Measurements from ENCODE around the gene IL17C. TPM values are rescaled to one million over a fixed set of nuclear protein-coding genes. Genes with fewer than 3 reads are reported as not detected.

IL17C gene
- total and polyA plus RNA-seq, 9 donors: not detected

DNA sequence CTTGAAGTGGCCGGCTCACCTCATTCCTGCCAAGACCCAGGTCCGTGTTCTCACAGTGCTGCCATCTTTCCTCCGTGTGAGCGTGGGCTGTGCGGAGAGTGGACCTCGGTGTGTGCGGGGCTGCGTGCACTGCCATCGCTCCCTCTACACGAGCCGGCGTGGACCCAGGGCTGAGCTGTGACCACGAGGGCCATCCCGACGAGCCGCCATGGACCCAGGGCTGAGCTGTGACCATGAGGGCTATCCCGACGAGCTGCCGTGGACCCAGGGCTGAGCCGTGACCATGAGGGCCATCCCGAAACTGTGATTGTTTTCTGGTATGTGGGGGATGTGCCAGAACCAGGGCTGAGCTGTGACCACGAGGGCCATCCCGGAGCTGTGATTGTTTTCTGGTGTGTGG is 33.4 kb downstream of the IL17C start:
- Histone ChIP-seq H3K4me3 (ENCODE audit: low read length) (no peak overlapping the region), H3K27me3 (ENCODE audit: control insufficient read depth, insufficient read depth, low read length) (no peaks in the 10 kb centered on the region), H3K36me3 (ENCODE audit: control insufficient read depth, insufficient read depth, low read length) (peaks cover 16% of the 10 kb centered on the region), H3K27ac (ENCODE audit: low read length) (no peak overlapping the region), H3K4me1 (ENCODE audit: control insufficient read depth, insufficient read depth, low read length) (peaks cover 46% of the 10 kb centered on the region), H3K9me3 (replicated peaks; ENCODE audit: control insufficient read depth, low read depth, low read length) (no peaks in the 10 kb centered on the region)
- WGBS (ENCODE audit: insufficient coverage): 89% methylated on average over 23 of the region's 23 CpGs
- DNase-seq: no peak

DNA sequence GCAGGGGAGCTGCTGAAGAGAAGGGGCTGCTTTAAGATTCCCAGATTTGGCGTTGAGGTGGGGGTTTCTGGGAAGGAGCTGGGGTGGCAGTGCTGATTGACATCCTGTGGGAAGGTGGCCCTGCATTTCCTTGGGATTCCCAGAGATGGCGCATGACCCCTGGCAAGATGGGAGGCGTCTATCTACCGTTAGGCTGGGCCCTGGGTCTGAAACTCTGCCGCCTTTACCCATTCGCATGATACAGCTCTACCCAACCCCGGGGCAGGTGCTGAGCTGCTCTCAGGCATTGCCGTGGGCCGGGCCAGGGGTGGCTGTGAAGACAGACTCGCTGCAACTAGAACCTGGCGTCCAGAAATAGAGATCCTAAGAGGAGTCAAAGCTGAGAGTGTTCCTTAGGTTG is 34.4 kb downstream of the IL17C start:
- H3K4me3 ChIP-seq (ENCODE audit: low read length): no peak overlapping the region
- no peaks in the 10 kb centered on the region for H3K9me3 ChIP-seq (replicated peaks; ENCODE audit: control insufficient read depth, low read depth, low read length)
- peaks cover 48% of the 10 kb centered on the region for H3K4me1 ChIP-seq (ENCODE audit: control insufficient read depth, insufficient read depth, low read length)
- H3K27ac ChIP-seq (ENCODE audit: low read length): peak overlapping the region; percentile 74
- H3K27me3 ChIP-seq (ENCODE audit: control insufficient read depth, insufficient read depth, low read length): no peaks in the 10 kb centered on the region
- no peak for DNase-seq
- WGBS (ENCODE audit: insufficient coverage): 22% methylated on average over 4 of the region's 11 CpGs
- H3K36me3 ChIP-seq (ENCODE audit: control insufficient read depth, insufficient read depth, low read length): peaks cover 14% of the 10 kb centered on the region

DNA sequence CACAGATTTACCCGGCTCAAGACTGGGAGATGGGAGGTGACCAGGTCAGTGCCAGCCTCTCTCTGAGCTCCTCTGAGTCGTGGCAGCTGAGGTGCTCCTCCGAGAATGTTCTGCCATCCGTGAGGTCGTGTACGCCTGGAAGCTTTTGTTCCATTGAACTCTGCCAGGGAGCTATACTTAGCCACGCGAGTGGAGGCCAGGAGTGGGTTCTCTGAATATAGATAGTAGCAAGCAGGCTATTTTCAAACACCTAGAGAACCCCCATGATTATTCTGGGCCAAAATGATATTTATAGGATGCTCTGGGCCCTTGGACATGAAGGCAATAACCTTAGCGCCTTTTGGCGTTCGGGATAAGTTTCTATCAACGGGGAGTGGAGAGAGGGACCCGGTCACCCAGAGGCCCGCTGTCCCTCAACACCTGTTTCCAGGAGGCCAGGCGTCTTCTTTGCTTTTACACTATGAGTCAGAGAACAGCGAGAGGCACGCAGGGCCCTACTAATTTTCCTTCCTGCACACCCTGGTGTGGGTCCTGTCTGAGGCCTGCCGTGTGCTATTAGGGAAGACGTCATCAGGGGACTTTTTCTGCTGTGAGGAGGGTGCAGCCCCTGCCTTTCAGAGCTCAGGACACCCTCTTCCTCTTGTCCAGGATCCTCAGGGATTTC is 35.5 kb downstream of the IL17C start:
- peaks cover 51% of the 10 kb centered on the region for H3K4me1 ChIP-seq (ENCODE audit: control insufficient read depth, insufficient read depth, low read length)
- H3K4me3 ChIP-seq (ENCODE audit: low read length): no peak overlapping the region
- H3K27ac ChIP-seq (ENCODE audit: low read length): peak overlapping the region; percentile 82
- peaks cover 12% of the 10 kb centered on the region for H3K36me3 ChIP-seq (ENCODE audit: control insufficient read depth, insufficient read depth, low read length)
- WGBS (ENCODE audit: insufficient coverage): 90% methylated on average over 13 of the region's 19 CpGs
- H3K9me3 ChIP-seq (replicated peaks; ENCODE audit: control insufficient read depth, low read depth, low read length): no peaks in the 10 kb centered on the region
- DNase-seq: peak; percentile 51
- peaks cover 9% of the 10 kb centered on the region for H3K27me3 ChIP-seq (ENCODE audit: control insufficient read depth, insufficient read depth, low read length)

DNA sequence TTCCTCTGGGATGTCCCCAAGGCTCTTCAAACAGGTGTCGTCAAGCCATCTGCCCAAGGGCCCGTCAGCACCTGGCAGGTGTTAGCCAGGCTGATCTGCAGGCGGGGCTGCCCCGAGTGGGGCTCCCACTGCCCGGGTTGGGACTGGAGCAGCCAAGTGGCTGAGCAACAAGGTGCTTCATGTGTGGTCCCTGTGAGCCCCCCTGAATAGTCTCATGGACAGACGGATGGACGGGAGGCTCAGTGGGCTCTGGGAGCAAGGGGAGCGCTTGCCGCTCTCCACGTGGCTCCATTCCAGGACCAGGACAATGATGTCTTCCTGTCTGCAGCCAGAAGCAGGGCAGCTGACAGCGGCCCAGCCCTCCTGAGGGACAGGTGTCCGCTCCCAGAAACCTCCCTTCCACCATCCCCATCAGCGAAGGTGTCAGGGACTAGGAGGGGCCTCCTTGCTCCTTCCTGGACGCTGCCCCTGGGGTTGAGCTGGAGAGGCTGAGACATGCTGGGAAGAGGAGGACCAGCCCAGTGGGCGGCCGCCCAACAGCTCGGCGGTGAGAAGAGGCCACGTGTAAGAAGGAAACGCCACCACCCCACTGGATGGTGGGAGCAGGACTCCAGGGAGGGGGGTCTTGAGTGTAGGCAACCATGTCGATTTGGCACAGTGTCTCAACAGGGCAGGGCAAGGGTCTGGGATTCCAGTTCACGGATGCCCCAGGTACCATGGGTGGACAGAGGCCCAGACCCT is 38.3 kb downstream of the IL17C start:
- Histone ChIP-seq H3K27me3 (ENCODE audit: control insufficient read depth, insufficient read depth, low read length) (peaks cover 15% of the 10 kb centered on the region), H3K27ac (ENCODE audit: low read length) (no peak overlapping the region), H3K9me3 (replicated peaks; ENCODE audit: control insufficient read depth, low read depth, low read length) (no peaks in the 10 kb centered on the region), H3K4me1 (ENCODE audit: control insufficient read depth, insufficient read depth, low read length) (peaks cover 51% of the 10 kb centered on the region), H3K4me3 (ENCODE audit: low read length) (no peak overlapping the region), H3K36me3 (ENCODE audit: control insufficient read depth, insufficient read depth, low read length) (peaks cover 12% of the 10 kb centered on the region)
- 69% methylated on average over 19 of the region's 22 CpGs for WGBS (ENCODE audit: insufficient coverage)
- no peak for DNase-seq

DNA sequence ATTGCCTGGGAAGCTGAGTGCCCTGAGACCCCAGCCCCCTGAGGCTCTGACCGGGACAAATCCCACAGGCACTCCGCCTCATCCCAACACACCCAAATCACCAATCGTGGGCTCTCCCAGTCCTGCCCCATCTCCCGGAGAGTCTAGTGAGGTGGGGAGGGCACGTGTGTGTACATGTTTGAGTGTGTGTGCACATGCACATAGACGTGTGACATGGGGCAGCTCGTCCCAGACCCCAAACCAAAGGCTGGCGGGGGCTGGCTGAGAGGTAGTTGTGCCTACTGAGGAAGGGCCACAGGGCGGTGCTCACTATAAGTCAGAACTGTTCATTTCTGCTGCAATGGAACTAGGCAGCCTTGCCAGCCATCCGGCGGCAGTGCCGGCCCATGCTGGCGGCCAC is 39.3 kb downstream of the IL17C start:
- WGBS (ENCODE audit: insufficient coverage): 52% methylated on average over 7 of the region's 13 CpGs
- H3K36me3 ChIP-seq (ENCODE audit: control insufficient read depth, insufficient read depth, low read length): peaks cover 9% of the 10 kb centered on the region

DNA sequence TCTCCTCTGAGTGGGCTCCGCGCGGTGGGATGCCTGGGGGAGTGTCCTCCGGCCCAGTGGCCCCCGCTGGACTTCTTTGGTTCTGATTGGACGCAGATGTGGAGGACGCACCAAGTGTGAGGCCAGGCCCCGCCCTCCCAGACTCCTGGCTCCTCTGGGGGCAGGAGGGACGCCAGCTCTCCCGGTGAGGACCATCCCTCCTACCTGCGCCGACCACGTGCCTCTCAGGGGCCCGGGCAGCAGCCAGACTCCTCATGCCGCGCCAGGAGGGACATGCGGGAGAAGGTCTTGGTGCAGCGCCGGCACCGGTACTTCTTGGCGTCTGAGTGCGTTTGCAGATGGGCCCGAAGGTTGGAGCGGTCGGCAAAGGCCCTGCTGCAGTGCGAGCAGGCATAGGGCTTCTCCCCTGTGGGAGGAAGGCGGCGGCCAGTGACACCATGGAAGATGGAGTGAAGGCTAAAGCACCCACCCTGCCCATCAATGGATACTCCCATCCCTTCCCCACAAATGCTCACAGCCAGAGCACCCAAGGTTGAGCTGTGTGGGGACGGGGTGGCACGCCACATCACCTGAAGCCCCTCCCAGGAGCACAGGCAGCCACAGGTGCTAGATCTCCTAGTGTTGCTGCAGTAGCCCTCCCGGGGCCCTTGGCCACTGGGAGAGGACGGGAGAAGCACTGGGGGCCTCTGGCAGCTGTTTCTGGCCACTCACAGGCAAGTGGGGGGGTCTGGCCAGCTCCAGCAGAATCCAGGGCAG is 40.0 kb downstream of the IL17C start:
- WGBS (ENCODE audit: insufficient coverage): 30% methylated on average over 26 of the region's 32 CpGs
- no peak overlapping the region for H3K27ac ChIP-seq (ENCODE audit: low read length)
- H3K4me1 ChIP-seq (ENCODE audit: control insufficient read depth, insufficient read depth, low read length): peaks cover 40% of the 10 kb centered on the region
- H3K27me3 ChIP-seq (ENCODE audit: control insufficient read depth, insufficient read depth, low read length): peaks cover 21% of the 10 kb centered on the region
- DNase-seq: no peak
- H3K9me3 ChIP-seq (replicated peaks; ENCODE audit: control insufficient read depth, low read depth, low read length): no peaks in the 10 kb centered on the region
- no peak overlapping the region for H3K4me3 ChIP-seq (ENCODE audit: low read length)
- peaks cover 9% of the 10 kb centered on the region for H3K36me3 ChIP-seq (ENCODE audit: control insufficient read depth, insufficient read depth, low read length)

More for the DNA sequence above, 39.3 kb downstream of the IL17C start:
- peaks cover 47% of the 10 kb centered on the region for H3K4me1 ChIP-seq (ENCODE audit: control insufficient read depth, insufficient read depth, low read length)
- DNase-seq: no peak
- H3K27me3 ChIP-seq (ENCODE audit: control insufficient read depth, insufficient read depth, low read length): peaks cover 21% of the 10 kb centered on the region
- H3K4me3 ChIP-seq (ENCODE audit: low read length): no peak overlapping the region
- no peak overlapping the region for H3K27ac ChIP-seq (ENCODE audit: low read length)
- no peaks in the 10 kb centered on the region for H3K9me3 ChIP-seq (replicated peaks; ENCODE audit: control insufficient read depth, low read depth, low read length)

DNA sequence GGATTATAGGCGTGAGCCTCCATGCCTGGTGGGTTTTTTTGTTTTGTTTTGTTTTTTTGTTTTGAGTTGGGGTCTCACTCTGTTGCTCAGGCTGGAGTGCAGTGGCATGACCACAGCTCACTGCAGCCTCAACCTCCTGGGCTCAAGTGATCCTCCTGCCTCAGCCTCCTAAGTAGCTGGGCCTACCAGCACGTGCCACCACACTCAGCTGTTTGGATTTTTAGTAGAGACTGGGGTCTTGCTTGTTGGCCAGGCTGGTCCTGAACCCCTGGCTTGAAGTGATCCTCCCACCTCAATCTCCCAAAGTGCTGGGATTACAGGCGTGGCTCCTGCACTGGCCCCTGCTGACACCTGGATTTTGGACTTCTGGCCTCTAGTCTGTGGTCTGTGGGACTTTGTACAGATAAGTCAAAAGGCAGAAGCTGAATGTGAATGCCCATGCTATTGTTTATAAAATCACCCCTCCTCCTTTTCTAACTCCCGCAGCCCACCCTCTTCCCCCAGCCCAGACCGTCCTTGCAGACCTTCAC is 42.2 kb downstream of the IL17C start:
- no peak for DNase-seq
- Histone ChIP-seq H3K36me3 (ENCODE audit: control insufficient read depth, insufficient read depth, low read length) (peaks cover 9% of the 10 kb centered on the region), H3K27me3 (ENCODE audit: control insufficient read depth, insufficient read depth, low read length) (peaks cover 42% of the 10 kb centered on the region), H3K27ac (ENCODE audit: low read length) (no peak overlapping the region), H3K4me1 (ENCODE audit: control insufficient read depth, insufficient read depth, low read length) (peaks cover 29% of the 10 kb centered on the region), H3K9me3 (replicated peaks; ENCODE audit: control insufficient read depth, low read depth, low read length) (no peaks in the 10 kb centered on the region), H3K4me3 (ENCODE audit: low read length) (no peak overlapping the region)
- WGBS (ENCODE audit: insufficient coverage): 69% methylated on average over 2 of the region's 5 CpGs

DNA sequence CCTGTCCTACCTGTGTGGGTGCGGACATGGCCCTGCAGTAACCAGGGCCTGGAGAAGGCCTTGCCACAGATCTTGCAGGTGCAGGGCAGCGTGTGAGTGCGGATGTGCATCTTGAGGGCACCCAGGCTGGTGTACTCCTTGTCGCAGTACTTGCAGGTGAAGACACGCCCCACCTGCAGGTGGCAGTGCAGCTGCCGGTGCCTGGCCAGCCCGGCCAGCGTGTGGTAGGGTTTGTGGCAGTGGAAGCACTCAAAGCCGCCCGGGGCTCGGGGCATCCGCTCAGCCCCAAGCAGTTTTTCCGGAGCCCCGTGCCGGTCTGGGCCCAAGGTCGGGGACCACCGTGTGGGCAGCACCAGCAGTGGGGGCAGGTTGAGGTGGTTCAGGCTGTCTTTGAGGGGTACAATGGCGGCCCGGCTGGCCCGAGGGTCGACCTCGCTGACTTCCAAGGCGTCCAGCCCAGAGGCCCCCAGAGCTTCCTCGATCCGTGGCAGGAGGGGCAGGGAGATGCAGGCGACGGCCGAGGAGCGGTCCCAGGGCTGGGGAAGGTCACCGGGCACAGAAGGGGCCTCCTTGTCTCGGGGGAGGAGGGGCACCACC is 42.8 kb downstream of the IL17C start:
- Histone ChIP-seq H3K4me3 (ENCODE audit: low read length) (no peak overlapping the region), H3K27ac (ENCODE audit: low read length) (no peak overlapping the region)

DNA sequence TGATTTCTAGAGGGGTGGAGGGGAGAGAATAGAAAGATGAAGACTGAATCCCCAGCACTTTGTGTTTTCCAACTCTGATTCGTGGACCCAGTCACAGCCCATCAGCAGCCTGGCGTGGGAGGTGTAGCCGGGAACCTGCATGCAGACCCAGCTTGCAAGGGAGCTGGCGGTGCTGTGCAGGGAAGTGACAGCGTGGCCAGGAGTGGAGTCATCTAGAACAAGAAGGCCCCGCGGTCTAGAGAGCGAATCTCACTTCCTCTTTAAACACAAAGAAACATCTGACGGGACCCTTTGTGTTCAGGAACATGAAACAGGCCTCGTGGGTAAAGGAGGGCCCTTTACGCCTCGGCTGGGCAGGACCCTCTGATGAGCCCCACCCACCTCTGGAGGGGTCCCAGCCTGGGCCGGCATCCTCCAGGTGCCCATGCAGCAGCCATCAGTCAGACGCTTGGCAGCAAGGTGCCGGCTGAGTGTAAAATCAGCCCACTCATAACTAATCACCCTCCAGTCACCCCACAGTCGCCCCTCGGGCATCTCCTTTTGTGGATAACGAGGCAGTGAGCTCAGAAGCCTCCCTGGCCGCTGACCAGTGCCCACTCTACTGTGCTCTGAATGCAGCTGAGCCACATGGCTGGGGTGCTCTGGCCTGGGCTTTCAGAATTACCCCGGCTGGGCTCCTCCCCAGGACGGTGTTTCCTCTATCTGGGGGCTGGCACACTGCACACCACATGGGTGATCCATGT is 43.5 kb downstream of the IL17C start:
- Histone ChIP-seq H3K9me3 (replicated peaks; ENCODE audit: control insufficient read depth, low read depth, low read length) (no peaks in the 10 kb centered on the region), H3K27me3 (ENCODE audit: control insufficient read depth, insufficient read depth, low read length) (peaks cover 52% of the 10 kb centered on the region), H3K27ac (ENCODE audit: low read length) (peak overlapping the region; percentile 29), H3K4me3 (ENCODE audit: low read length) (no peak overlapping the region), H3K4me1 (ENCODE audit: control insufficient read depth, insufficient read depth, low read length) (peaks cover 27% of the 10 kb centered on the region), H3K36me3 (ENCODE audit: control insufficient read depth, insufficient read depth, low read length) (peaks cover 3% of the 10 kb centered on the region)
- DNase-seq: peak; percentile 73
- 48% methylated on average over 16 of the region's 21 CpGs for WGBS (ENCODE audit: insufficient coverage)

More for the DNA sequence above, 42.8 kb downstream of the IL17C start:
- no peaks in the 10 kb centered on the region for H3K9me3 ChIP-seq (replicated peaks; ENCODE audit: control insufficient read depth, low read depth, low read length)
- 48% methylated on average over 29 of the region's 31 CpGs for WGBS (ENCODE audit: insufficient coverage)
- peaks cover 7% of the 10 kb centered on the region for H3K36me3 ChIP-seq (ENCODE audit: control insufficient read depth, insufficient read depth, low read length)
- H3K4me1 ChIP-seq (ENCODE audit: control insufficient read depth, insufficient read depth, low read length): peaks cover 29% of the 10 kb centered on the region
- DNase-seq: no peak
- H3K27me3 ChIP-seq (ENCODE audit: control insufficient read depth, insufficient read depth, low read length): peaks cover 48% of the 10 kb centered on the region
